A549 (cell line): ENCODE data around the gene TEKTIP1. TPM values are rescaled to one million over a fixed set of nuclear protein-coding genes. Genes with fewer than 3 reads are reported as not detected.

Experiments used
- ATAC-seq, 2 experiments: fragments of 200-7000 bp in 1 of 2; fragments of >200 bp in 1 of 2; cut with Nextera tagmentation in 1 of 2; cut with Tn5 transposase in 1 of 2; 3 replicates each; pipeline versions ENCODE4 v1.8.0 to v1.9.1; 2018 to 2020; ENCODE audit warnings: mild to moderate bottlenecking in 1 of 2, moderate library complexity in 1 of 2
- CTCF ChIA-PET: fragments of 300-600 bp; sonication (Branson Sonifier 250); formaldehyde crosslinking; extraction: SDS; loops from one replicate; lab custom pipeline; 2021; ENCODE audit warnings: antibody characterized with exemption, inconsistent platforms; lab: Yijun Ruan, JAX
- POLR2A ChIA-PET: fragments of 350-600 bp; formaldehyde crosslinking; extraction: SDS; loops from one replicate; lab custom pipeline; 2021; ENCODE audit warnings: antibody characterized with exemption, inconsistent platforms; lab: Yijun Ruan, JAX
- DNase-seq, 2 experiments: peaks; one replicate each; pipeline versions ENCODE4 v3.0.0 to v3.0.0-alpha.2; 2011 to 2016; ENCODE audit warnings: low read depth in 1 of 2, low spot score in 1 of 2
- FAIRE-seq: peaks from 2 replicates; lab custom pipeline; 2011; peaks lifted over from hg19 to GRCh38; lab: Jason Lieb, UNC
- H3K27ac ChIP-seq, 2 experiments: fragments of >200 bp; sonication (Bioruptor Twin); formaldehyde crosslinking; 3 replicates each; pipeline ENCODE4 v1.5.1; 2016 to 2017
- H3K4me1 ChIP-seq: fragments of >200 bp; sonication (Bioruptor Twin); formaldehyde crosslinking; 3 replicates; pipeline ENCODE4 v1.6.1; 2016
- H3K4me2 ChIP-seq: fragments of >200 bp; sonication (Bioruptor Twin); formaldehyde crosslinking; 3 replicates; pipeline ENCODE4 v1.6.1; 2016
- H3K4me3 ChIP-seq: fragments of >200 bp; sonication (Bioruptor Twin); formaldehyde crosslinking; 3 replicates; pipeline ENCODE4 v1.5.1; 2016
- H3K9me3 ChIP-seq: fragments of >200 bp; sonication (Bioruptor Twin); formaldehyde crosslinking; 3 replicates; pipeline ENCODE4 v1.6.1; 2016
- CBX2 ChIP-seq: fragments of 200-600 bp; sonication (generic); IDR thresholded peaks from 2 replicates; pipeline ENCODE4 v1.6.1; 2016; ENCODE audit warnings: low read depth, mild to moderate bottlenecking, borderline replicate concordance
- CBX8 ChIP-seq: fragments of 200-600 bp; sonication (generic); IDR thresholded peaks from 2 replicates; pipeline ENCODE4 v1.6.1; 2016
- E2F6 ChIP-seq: IDR thresholded peaks from 2 replicates; pipeline ENCODE4 v1.6.1; 2012; ENCODE audit warnings: low read depth, borderline replicate concordance
- EHF ChIP-seq: fragments of 250-450 bp; sonication (Bioruptor Pico); IDR thresholded peaks from 2 replicates; pipeline ENCODE4 v1.5.0; 2020; ENCODE audit warnings: mild to moderate bottlenecking
- ELK1 ChIP-seq: fragments of 150-350 bp; IDR thresholded peaks from 2 replicates; pipeline ENCODE4 v1.6.1; 2014; ENCODE audit warnings: low read depth, mild to moderate bottlenecking, low read length
- EP300 ChIP-seq, 2 experiments: fragments of >200 bp; sonication (Bioruptor Twin); formaldehyde crosslinking; IDR thresholded peaks; 2 replicates in 1 of 2; 3 replicates in 1 of 2; pipeline ENCODE4 v1.6.1; 2016 to 2017
- ESRRA ChIP-seq: fragments of 150-350 bp; IDR thresholded peaks from 2 replicates; pipeline ENCODE4 v1.6.1; 2014; ENCODE audit warnings: mild to moderate bottlenecking, low read length, borderline replicate concordance
- FOSB ChIP-seq: fragments of 250-450 bp; sonication (Bioruptor Pico); IDR thresholded peaks from 2 replicates; pipeline ENCODE4 v1.5.0; 2020; ENCODE audit warnings: mild to moderate bottlenecking, moderate library complexity
- FOXS1 ChIP-seq: fragments of 250-450 bp; sonication (Bioruptor Pico); IDR thresholded peaks from 2 replicates; pipeline ENCODE4 v1.5.0; 2020; ENCODE audit warnings: mild to moderate bottlenecking, moderate library complexity
- GATA3 ChIP-seq: IDR thresholded peaks from 2 replicates; pipeline ENCODE4 v1.6.1; 2012; ENCODE audit warnings: borderline replicate concordance
- HDAC2 ChIP-seq: fragments of 200-600 bp; sonication (generic); IDR thresholded peaks from 2 replicates; pipeline ENCODE4 v1.6.1; 2016
- HEYL ChIP-seq: fragments of 250-450 bp; sonication (Bioruptor Pico); IDR thresholded peaks from 2 replicates; pipeline ENCODE4 v1.8.0; 2021; ENCODE audit warnings: mild to moderate bottlenecking, moderate library complexity
- HOXB13 ChIP-seq: fragments of 250-450 bp; sonication (Bioruptor Pico); IDR thresholded peaks from 2 replicates; pipeline ENCODE4 v1.5.0; 2020; ENCODE audit warnings: low read depth, mild to moderate bottlenecking, moderate library complexity
- HOXB5 ChIP-seq: fragments of 250-450 bp; sonication (Bioruptor Pico); IDR thresholded peaks from 2 replicates; pipeline ENCODE4 v1.5.0; 2020; ENCODE audit warnings: mild to moderate bottlenecking, moderate library complexity
- JUN ChIP-seq, 2 experiments: fragments of >200 bp; sonication (Bioruptor Twin); formaldehyde crosslinking; IDR thresholded peaks; 2 replicates in 1 of 2; 3 replicates in 1 of 2; pipeline ENCODE4 v1.6.1; 2016 to 2017
- JUNB ChIP-seq: fragments of >200 bp; sonication (Bioruptor Twin); formaldehyde crosslinking; IDR thresholded peaks from 2 replicates; pipeline ENCODE4 v1.6.1; 2016
- KDM1A ChIP-seq: fragments of 200-600 bp; sonication (generic); IDR thresholded peaks from 2 replicates; pipeline ENCODE4 v1.6.1; 2016; ENCODE audit warnings: low read depth, mild to moderate bottlenecking
- NFE2L2 ChIP-seq: fragments of 150-350 bp; conservative IDR thresholded peaks from 2 replicates; pipeline ENCODE4 v1.6.1; 2014; ENCODE audit warnings: low read length
- NR3C1 ChIP-seq: fragments of >200 bp; sonication (Bioruptor Twin); formaldehyde crosslinking; IDR thresholded peaks from 3 replicates; pipeline ENCODE4 v1.6.1; 2017
- PBX3 ChIP-seq: IDR thresholded peaks from 2 replicates; pipeline ENCODE4 v1.6.1; 2012
- PHF8 ChIP-seq: fragments of 200-600 bp; sonication (generic); IDR thresholded peaks from 2 replicates; pipeline ENCODE4 v1.6.1; 2016; ENCODE audit warnings: low read depth, mild to moderate bottlenecking, antibody characterized with exemption, moderate library complexity, borderline replicate concordance
- RAD21 ChIP-seq, 2 experiments: fragments of >200 bp in 1 of 2; sonication (Bioruptor Twin) in 1 of 2; formaldehyde crosslinking in 1 of 2; IDR thresholded peaks in 1 of 2; conservative IDR thresholded peaks in 1 of 2; 2 replicates in 1 of 2; 3 replicates in 1 of 2; pipeline ENCODE4 v1.6.1; 2012 to 2018; ENCODE audit warnings: inconsistent platforms in 1 of 2
- RNF2 ChIP-seq: fragments of 200-600 bp; sonication (generic); IDR thresholded peaks from 2 replicates; pipeline ENCODE4 v1.6.1; 2016; ENCODE audit warnings: low read depth, mild to moderate bottlenecking, antibody characterized with exemption, moderate library complexity, borderline replicate concordance
- SMC3 ChIP-seq: fragments of >200 bp; sonication (Bioruptor Twin); formaldehyde crosslinking; IDR thresholded peaks from 3 replicates; pipeline ENCODE4 v1.6.1; 2018; ENCODE audit warnings: inconsistent platforms
- TP53 ChIP-seq: fragments of 250-450 bp; sonication (Bioruptor Pico); IDR thresholded peaks from 2 replicates; pipeline ENCODE4 v1.5.0; 2021; ENCODE audit warnings: mild to moderate bottlenecking, moderate library complexity
- USF2 ChIP-seq: fragments of 450-650 bp; IDR thresholded peaks from 2 replicates; pipeline ENCODE4 v1.6.1; 2014; ENCODE audit warnings: antibody characterized with exemption
- ZC3H11A ChIP-seq: fragments of 450-650 bp; IDR thresholded peaks from 2 replicates; pipeline ENCODE4 v1.6.1; 2014; ENCODE audit warnings: antibody characterized with exemption, mild to moderate bottlenecking
- ZNF302 ChIP-seq: fragments of 250-450 bp; sonication (Bioruptor Pico); IDR thresholded peaks from 2 replicates; pipeline ENCODE4 v1.9.0; 2021; ENCODE audit warnings: inconsistent platforms, mild to moderate bottlenecking, moderate library complexity
- WGBS: methylation state at CpG from one replicate; pipeline ENCODE4 v1.1.6; 2017; ENCODE audit errors: missing lambda C conversion rate; 5-methylcytosine and 5-hydroxymethylcytosine counted together
- polyA plus RNA-seq, 4 experiments: library from polyadenylated mRNA; depleted of rRNA in 3 of 4; stranded (reverse); fragments of >200 nt; fragmentation: RNase III in 1 of 4; extraction: RNeasy Plus Mini Kit Qiagen cat#74134 plus additional on column Dnase treatment in 1 of 4; gene quantifications; 2 replicates in 3 of 4; 3 replicates in 1 of 4; pipeline ENCODE4 v1.2.3, GENCODE V29; 2011 to 2017

Gene TEKTIP1
- polyA plus RNA-seq, 2 of the 4 experiments (the other 2 are of a cell fraction) = not detected

- no peak for TF ChIP-seq ELK1
- no peak for TF ChIP-seq HOXB5 (CRISPR knock-in tag)
- no peak for TF ChIP-seq FOXS1 (CRISPR knock-in tag)
- no peak for TF ChIP-seq RAD21 (conservative IDR thresholded peaks at IDR 0.05 in 1 of 2, IDR thresholded peaks at IDR 0.05 in 1 of 2)
- TF ChIP-seq PBX3 = no peak
- TF ChIP-seq ZNF302 = no peak
These were observed 15.5 kb upstream of the TEKTIP1 start (continued) for GRCh38 chr19:3523361-3524077.

GRCh38 chr19:3524078-3524842, 14.7 kb upstream of the TEKTIP1 start:
- DNase-seq = no peak
- WGBS = 93% methylated on average over 15 of the region's 33 CpGs
- TF ChIP-seq HEYL = no peak
- TF ChIP-seq RAD21 (conservative IDR thresholded peaks at IDR 0.05 in 1 of 2, IDR thresholded peaks at IDR 0.05 in 1 of 2) = no peak
- TF ChIP-seq JUN (IDR thresholded peaks at IDR 0.05) = no peak
- no peak for TF ChIP-seq RNF2
- no peak for TF ChIP-seq USF2
- no peak for TF ChIP-seq HOXB13
- no peak for TF ChIP-seq TP53 (CRISPR knock-in tag)
- TF ChIP-seq ESRRA = no peak
- no peak for TF ChIP-seq EP300 (IDR thresholded peaks at IDR 0.05)
- TF ChIP-seq JUNB = no peak
- TF ChIP-seq NFE2L2 = no peak
- H3K4me2 ChIP-seq = no peak overlapping the region
- FAIRE-seq = no peak
- ChIA-PET CTCF (no interaction called here), POLR2A (no interaction called here)
- no peak overlapping the region for H3K4me3 ChIP-seq
- H3K27ac ChIP-seq = no peak overlapping the region
- no peak for ATAC-seq
- H3K9me3 ChIP-seq = no peaks in the 10 kb centered on the region
- no peaks in the 10 kb centered on the region for H3K4me1 ChIP-seq

- FAIRE-seq = no peak
- Histone ChIP-seq H3K4me2 (no peak overlapping the region), H3K4me3 (no peak overlapping the region), H3K4me1 (no peaks in the 10 kb centered on the region), H3K27ac (no peak overlapping the region), H3K9me3 (no peaks in the 10 kb centered on the region)
- ChIA-PET POLR2A (no interaction called here), CTCF (interaction anchor here (0.6 kb wide), 1 partner anchor 50 kb away, joined by 3 read pairs; no protein-coding TSS in a partner anchor)
- no peak for ATAC-seq
- TF ChIP-seq CBX2 = no peak
- no peak for TF ChIP-seq EHF
- no peak for TF ChIP-seq JUNB
- no peak for TF ChIP-seq NR3C1
- TF ChIP-seq ZC3H11A = no peak
- no peak for TF ChIP-seq HOXB5 (CRISPR knock-in tag)
- no peak for TF ChIP-seq CBX8
- no peak for TF ChIP-seq GATA3
- TF ChIP-seq HDAC2 = no peak
- TF ChIP-seq USF2 = no peak
- TF ChIP-seq FOSB = no peak
- no peak for TF ChIP-seq SMC3
- no peak for TF ChIP-seq KDM1A
- TF ChIP-seq HOXB13 = no peak
- TF ChIP-seq E2F6 = no peak
- TF ChIP-seq PHF8 = no peak
- no peak for TF ChIP-seq ZNF302
- DNase-seq = no peak
- 92% methylated on average over 20 of the region's 20 CpGs for WGBS
These were observed 14.0 kb upstream of the TEKTIP1 start for GRCh38 chr19:3524904-3525451.
